Skeletal muscle cell (primary cell): ENCODE measurements around the gene KLHDC8A.
"Not testable (repeated sequence)": the region's sequence is repeated elsewhere in the genome, so short reads cannot be mapped to it uniquely, and the experiment has no call there.

Experiments used
- DNase-seq: peaks from one replicate; pipeline ENCODE4 v3.0.0-alpha.2; 2010; ENCODE audit warnings: low read depth
- H3K4me3 ChIP-seq: 2 replicates; pipeline ENCODE4 v1.5.1; 2011; ENCODE audit warnings: low read depth, mild to moderate bottlenecking, control low read depth, low read length, moderate library complexity

The KLHDC8A gene

DNA sequence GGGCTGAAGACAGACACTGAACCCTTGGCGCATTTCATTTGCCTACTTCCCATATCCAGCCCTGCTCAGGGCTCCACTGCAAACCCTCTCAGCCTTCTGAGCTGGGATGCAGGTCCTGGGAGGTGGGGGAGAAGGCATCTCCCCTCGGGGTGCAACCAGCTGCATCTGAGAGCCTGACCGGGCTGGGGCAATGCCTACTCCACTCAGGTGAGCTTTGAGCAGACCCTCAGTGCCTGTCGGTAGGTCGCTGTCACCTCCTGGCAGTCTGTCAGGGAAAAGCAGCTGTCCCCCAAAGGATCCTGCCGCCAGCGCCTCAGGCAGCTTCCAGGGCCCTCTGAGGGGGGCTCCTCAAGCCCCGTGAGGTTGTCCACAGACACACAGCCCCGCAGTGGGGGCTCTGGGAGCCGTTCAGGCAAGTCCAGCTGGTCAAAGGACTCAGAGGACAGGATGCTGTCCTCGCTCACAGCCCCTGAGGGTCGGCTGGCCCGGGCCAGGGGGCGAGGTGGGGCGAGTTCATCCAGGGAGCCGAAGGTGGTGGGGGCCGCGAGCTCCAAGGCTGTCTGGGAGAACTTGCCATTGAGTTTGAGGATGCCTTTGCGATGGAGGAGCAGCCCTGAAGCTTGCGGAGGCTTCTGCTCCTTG, 53.4 kb downstream of the KLHDC8A start:
- H3K4me3 ChIP-seq, result no peak overlapping the region

DNA sequence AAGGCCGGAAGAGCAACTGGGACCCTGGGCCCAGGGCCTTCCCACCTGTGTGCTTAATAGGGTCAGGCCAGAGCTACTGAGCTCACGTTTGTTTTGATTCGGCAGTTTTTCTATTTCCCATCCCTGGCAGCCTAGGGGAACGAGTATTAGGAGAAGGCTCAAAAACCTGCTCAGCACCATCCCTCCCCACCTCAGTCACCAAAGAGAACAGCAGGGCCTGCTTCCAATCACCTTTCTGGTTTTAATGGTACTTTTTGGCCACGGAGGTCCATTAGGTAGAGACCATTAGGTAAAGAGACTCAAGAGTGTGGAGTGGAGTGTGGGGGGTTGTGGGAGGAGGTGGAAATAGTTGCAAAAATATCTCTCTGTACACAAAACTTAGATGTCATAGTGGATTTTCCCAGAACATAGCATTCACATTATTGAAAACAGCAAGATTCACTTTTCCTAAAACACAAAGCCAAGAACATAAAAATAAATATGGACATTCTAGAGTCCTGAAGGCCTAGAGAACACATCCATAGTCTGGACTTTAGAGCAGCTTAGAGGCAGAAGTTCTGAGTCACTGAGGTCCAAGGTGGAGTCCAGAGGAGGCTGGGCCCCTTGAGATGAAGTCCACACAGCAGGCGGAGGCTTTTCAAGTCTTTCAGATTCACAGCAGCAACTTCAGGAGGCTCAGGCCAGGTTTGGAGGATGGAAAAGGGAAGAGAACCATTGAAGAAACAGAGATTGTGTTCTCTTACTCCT, 54.7 kb downstream of the KLHDC8A start:
- no peak for DNase-seq
- H3K4me3 ChIP-seq, result no peak overlapping the region

More for the DNA sequence above, 53.4 kb downstream of the KLHDC8A start:
- no peak for DNase-seq

DNA sequence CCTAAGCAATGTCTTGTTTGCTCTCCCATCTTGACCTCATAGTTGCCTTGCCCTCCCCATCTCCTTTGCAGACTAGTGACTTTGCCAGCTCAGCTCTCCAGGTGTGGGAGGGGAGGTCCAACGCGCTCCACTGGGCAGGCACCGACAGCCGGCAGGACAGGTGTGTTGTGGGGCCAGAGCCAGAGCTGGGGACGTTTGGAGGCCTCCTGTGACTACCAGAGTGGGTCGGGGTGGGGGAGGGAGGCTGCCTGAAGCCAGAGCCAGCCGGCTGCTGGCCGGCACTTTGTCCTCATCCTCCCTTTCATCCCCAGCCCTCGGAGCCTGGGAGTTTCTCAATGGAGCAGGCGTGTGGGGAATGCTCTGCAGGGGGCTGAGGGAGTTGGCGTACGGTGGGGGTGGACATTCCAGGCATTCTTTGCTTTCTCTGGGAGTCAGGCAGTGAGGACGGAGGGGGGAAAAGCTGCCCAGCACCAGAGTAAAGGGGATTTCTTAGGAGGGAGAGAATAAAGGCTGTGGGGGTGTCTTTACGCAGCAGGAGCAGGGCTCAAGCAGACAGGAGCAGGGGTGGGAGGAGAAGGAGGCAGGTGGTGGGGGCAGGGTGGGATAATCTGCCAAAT, 55.4 kb downstream of the KLHDC8A start:
- no peak overlapping the region for H3K4me3 ChIP-seq

DNA sequence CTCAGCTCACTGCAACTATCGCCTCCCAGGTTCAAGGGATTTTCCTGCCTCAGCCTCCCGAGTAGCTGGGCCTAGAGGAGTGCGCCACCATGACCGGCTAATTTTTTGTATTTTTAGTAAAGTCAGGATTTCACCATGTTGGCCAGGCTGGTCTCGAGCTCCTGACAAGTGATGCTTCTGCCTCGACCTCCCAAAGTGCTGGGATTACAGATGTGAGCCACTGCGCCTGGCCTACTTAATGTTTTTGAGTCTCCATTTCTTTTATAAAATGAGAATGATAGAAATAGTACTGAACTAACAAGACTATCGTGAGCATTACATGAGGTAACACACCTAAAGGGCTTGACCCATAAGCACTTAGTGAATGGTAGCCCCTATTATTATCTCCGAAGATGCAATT, 56.6 kb downstream of the KLHDC8A start:
- no peak overlapping the region for H3K4me3 ChIP-seq
- no peak for DNase-seq

More for the DNA sequence above, 55.4 kb downstream of the KLHDC8A start:
- DNase-seq, result peak; percentile 89

DNA sequence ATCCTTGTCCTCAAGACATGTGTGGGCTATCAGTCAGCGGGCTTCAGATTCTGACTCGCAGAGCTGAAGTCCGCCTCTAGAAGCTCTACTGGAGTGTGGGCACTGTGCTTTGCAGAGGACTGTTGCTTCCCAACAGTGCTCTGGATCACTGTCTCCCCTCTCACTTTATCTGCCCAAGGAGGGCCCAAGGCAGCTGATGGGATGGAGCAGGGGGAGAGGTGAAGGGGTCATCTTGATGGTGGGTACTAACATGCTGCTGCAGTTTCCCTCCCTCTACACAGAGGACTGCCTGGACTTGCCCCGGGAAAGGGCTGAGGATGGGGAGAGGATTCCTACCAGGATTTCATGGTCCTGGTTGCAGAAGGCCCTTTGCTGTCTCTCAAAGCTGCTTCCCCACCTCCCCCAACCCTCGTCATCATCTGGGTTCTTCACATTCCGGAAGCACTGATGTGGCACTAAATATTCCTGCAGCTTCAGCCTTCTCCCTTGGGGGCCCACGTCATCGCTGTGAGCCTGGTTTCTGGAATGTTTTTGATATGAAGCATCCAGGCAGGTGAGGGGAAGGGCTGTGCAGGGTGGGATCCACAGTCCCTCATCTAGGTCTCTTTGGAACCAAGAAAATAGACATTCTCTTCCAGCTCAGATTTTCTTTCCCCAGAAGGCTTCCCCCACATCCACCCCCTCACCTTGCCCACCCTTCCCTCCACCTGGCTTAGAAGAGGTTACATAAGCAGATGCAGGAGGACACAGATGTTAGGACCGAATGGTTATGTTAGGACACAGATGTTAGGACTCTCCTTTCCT, 58.3 kb downstream of the KLHDC8A start:
- peak; percentile 92 for DNase-seq
- no peak overlapping the region for H3K4me3 ChIP-seq

DNA sequence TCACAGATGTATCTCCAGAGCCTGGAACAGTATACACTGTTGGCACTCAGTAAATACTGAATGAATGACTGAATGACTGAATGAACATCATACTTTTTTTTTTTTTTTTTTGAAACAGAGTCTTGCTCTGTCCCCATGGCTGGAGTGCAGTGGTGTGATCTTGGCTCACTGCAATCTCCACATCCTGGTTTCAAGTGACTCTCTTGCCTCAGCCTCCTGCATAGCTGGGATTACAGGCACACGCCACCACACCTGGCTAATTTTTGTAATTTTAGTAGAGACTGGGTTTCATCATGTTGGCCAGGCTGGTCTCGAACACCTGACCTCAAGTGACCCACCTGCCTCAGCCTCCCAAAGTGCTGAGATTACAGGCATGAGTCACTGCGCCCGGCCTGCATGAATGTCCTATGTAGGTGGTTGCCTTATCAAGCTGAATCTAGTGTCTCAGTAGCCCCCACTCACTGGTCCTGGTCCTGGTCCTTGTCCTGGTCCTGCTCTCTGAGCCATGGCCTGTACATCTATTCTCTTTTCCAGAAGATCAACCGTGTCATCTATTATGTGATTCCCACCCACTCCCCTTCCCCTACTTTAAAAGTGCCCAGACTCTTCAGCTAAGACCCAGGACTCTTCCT, 59.1 kb downstream of the KLHDC8A start:
- H3K4me3 ChIP-seq, DNase-seq: not testable (repeated sequence)

DNA sequence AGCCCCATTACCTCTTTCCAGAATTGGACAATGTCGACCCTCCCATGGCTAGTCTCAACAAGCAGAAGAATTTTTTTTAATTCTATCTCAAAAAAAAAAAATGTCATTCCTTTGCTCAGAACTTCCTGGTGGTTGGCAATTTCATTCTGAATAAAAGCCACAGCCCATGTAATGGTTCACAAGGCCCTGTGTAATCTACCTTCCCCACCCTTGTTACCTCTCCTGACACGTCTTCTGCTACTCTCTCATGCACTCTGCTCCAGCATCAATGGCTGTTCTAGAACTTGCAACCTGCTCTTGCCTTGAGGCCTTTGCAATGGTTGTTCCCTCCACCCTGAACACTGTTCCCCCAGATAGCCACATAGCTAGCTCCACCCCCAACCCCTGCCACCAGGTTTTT, 60.6 kb downstream of the KLHDC8A start:
- no peak for DNase-seq
- H3K4me3 ChIP-seq, result no peak overlapping the region

DNA sequence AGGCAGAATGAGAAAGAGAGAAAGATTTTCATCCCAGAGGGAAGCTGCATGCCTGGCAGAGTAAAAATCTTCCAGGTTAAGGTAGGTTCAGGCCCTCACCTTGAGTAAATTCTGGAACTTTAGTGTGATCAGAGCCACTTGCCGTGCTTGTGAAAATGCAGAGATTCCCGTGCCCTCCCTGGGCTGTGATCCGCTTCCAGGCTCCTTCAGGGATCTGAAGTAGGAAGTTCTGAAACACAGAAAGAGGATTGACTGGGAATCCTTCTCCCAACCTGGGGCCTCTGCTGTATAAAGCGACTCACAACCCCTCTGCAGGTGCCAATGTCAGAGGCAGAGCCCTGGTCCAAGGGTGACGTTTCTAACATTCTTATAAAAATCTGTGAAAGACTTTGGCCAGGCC, 61.8 kb downstream of the KLHDC8A start:
- no peak overlapping the region for H3K4me3 ChIP-seq
- no peak for DNase-seq

DNA sequence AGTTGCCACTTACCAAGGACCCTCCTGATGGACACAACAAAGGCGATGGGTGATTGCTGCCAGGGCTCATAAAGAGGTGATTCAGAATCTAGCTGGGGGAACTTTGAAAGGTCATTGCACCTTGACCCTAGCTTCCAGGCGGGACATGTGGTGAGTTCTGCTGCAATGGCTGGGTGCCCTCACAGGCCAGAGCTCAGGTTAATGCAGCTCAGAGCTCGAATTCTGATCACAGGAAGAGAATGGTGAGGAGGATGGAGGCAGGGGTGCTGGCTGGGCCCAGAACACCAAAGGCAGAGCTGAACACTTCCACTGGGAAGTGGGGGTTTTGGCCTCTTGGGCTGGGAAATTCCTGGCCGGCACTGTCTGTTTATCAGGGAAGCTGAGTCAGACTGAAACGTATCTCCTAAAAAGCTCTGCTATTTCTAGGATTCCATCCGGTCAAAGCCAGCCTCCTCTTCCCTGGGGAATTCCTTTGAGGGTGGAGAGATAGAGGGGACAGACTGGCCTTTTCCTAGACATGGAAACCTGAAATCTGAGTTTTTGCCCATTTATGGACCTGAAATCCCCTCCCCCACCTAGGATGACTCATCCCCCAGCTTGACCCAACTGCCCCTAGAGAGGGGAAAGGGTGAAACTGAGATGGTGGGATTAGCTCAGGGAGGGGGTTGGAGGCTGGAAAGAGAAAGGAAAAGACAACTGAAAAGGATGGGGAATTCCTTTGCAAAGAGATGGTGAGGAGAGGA, 62.4 kb downstream of the KLHDC8A start:
- no peak overlapping the region for H3K4me3 ChIP-seq
- DNase-seq, result peak; percentile 72

DNA sequence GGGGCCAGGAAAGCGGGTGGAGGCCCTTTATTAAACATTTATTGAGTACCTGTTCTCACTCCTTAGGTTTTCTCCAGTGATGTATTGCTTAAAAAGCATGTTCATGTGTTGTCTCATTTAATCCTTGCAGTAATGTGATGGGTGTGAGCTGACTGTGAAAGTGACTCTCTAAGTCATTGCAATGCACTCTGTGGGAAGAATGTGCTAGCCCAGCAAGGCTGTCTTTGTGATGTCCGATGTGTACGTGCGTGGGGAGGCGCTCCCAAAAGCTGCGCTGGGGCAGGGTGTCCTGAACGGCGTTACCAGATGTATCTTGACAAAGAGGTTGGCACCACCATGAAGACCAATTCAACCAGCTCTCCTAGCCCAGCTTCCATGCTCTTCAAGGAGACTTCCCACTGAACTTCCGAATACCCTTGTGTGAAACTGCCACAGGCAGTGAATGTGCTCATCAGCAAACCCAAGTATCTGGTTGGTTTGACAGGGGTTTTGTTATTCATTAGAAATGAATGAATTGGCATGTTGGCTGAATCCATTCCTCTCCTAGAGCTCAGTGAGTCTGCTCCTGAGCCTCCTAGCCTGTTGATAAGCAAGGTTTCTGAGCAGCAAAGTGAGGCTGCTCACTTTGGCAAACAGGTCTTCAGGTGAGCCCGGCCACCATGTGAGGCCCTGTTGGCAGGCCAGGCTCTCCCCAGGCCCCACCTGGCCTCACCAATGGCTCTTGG, 63.2 kb downstream of the KLHDC8A start:
- H3K4me3 ChIP-seq, result no peak overlapping the region
- no peak for DNase-seq

DNA sequence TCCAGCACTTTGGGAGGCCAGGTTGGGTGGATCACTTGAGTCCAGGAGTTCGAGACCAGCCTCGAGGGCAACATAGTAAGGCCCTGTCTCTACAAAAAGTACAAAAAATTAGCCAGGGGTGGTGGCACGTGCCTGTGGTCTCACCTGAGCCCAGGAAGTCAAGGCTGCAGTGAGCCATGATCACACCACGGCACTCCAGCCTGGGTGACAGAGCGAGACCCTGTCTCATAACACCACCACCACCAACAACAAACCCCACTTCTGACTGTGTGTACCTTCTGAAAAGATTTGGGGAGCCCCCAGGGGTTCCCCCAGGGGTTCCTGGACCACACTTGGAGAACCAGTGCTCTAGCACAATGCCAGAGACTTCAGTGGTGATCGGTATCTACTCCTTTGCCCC, 65.1 kb downstream of the KLHDC8A start:
- H3K4me3 ChIP-seq, result no peak overlapping the region
- no peak for DNase-seq

DNA sequence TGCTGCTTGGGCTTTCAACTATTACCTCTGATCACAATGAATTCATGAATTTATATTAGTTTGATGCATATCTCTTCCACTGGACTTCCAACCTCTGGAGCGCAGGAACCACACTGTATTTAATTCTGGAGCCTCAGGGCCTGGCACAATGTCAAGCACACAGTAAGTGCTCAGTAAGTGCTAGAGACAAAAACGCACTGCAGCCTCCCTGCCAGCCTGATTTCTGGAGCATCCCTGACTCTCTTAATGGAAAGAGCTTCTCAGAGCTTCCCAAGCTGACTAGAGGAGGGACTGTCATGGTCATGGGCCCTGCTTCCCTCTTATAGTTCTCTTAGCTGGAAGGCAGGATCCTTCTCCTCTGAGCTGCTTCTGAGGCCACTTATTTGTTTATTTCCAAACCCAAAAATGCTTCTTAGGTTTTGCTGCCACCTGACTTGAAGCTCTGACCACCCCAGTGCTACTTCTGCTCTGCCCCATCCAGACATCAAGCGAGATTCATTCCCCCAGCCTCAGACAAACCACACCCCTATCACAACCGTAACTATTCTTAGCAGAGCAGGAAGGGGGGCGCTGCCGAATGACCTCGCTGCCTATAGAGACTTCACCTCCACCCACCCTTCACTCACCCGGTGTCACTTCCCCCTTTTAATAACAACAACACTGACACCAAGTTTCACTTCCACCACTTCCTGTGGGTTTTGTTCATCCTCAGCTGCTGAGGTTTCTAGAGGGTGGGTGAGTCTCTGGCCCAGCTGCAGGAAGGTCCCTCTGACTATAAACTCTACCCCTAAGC, 68.8 kb downstream of the KLHDC8A start:
- DNase-seq, result no peak
- H3K4me3 ChIP-seq, result no peak overlapping the region

DNA sequence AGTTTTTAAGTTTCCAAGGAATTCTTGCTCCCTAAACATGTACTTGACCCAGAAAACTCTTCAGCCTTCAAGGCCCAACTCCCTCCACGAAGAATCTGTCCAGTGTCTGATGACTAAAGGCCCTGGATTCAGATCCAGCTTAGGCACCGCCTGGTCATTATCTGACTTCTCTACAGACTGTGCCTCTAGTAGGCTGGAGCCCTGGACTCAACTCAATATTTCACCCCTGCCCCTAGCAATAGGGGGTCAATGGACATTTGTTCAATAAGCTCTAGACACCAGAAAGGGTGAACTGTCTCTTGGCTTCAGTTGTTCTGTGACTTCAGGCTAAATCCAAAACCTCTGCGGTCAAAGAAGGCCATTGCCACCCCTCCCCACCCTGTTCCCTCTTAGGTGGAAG, 69.6 kb downstream of the KLHDC8A start:
- H3K4me3 ChIP-seq, result no peak overlapping the region
- no peak for DNase-seq

DNA sequence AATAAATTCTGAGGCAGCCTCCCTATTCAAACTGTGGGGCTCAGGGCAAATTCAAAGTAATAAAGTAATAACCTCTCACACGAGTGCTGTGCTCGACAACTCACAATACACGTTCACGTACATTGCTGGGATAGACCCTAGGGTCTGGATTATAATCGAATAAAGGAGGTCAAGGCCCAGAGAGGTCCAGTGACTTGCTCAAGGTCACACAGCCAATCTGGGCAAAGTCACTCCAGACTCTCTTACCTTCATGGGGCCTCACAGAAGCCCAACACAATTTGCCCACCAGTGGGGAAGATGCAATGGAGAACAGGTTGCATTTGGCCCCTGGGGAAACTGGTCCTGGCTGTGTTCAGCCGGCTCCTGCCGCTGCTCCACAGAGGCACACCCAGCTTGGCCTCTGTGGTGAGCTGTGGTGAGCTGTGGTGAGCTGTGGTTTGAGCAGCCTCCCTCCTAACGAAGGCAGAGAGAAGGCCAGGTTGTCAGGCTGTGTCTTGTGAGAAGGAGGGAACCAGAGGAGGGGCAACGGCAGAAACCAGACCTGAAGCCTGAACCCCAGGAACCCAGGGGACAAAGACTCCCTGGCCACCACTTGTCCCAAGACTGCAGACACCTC, 70.3 kb downstream of the KLHDC8A start:
- H3K4me3 ChIP-seq, result no peak overlapping the region
- no peak for DNase-seq
